Smooth muscle cell (in vitro differentiated cells): ENCODE data around the gene ACAD11. TPM values are rescaled to one million over a fixed set of nuclear protein-coding genes. Genes with fewer than 3 reads are reported as not detected.

Experiments used
- DNase-seq: peaks from one replicate; lab custom pipeline; 2025; ENCODE audit not compliant: unreplicated experiment; lab: John Stamatoyannopoulos, UW
- H2AFZ ChIP-seq: fragments of 200-600 bp; sonication (generic); 2 replicates; pipeline ENCODE4 v1.6.0; 2016; ENCODE audit warnings: antibody characterized with exemption, low read depth, mild to moderate bottlenecking
- H3F3A ChIP-seq: fragments of 200-600 bp; sonication (generic); 2 replicates; pipeline ENCODE4 v1.6.0; 2017; ENCODE audit warnings: antibody characterized with exemption, low read depth
- H3K27ac ChIP-seq: fragments of 200-600 bp; sonication (generic); 2 replicates; pipeline ENCODE4 v1.5.1; 2016; ENCODE audit warnings: low read depth, mild to moderate bottlenecking
- H3K27me3 ChIP-seq: fragments of 200-600 bp; sonication (generic); 2 replicates; pipeline ENCODE4 v1.6.1; 2016; ENCODE audit warnings: low read depth, mild to moderate bottlenecking
- H3K36me3 ChIP-seq: fragments of 200-600 bp; sonication (generic); 2 replicates; pipeline ENCODE4 v1.5.1; 2016; ENCODE audit warnings: low read depth
- H3K4me1 ChIP-seq: fragments of 200-600 bp; sonication (generic); 2 replicates; pipeline ENCODE4 v1.5.1; 2016; ENCODE audit warnings: low read depth
- H3K4me2 ChIP-seq: fragments of 200-600 bp; sonication (generic); 2 replicates; pipeline ENCODE4 v1.6.0; 2016; ENCODE audit warnings: mild to moderate bottlenecking
- H3K4me3 ChIP-seq: fragments of 200-600 bp; sonication (generic); 2 replicates; pipeline ENCODE4 v1.5.1; 2016; ENCODE audit warnings: mild to moderate bottlenecking
- H3K79me2 ChIP-seq: fragments of 200-600 bp; sonication (generic); 2 replicates; pipeline ENCODE4 v1.6.0; 2016; ENCODE audit warnings: low read depth, mild to moderate bottlenecking
- H3K9ac ChIP-seq: fragments of 200-600 bp; sonication (generic); 2 replicates; pipeline ENCODE4 v1.6.0; 2016; ENCODE audit warnings: low read depth
- H3K9me3 ChIP-seq: fragments of 200-600 bp; sonication (generic); replicated peaks from 2 replicates; pipeline ENCODE4 v1.5.1; 2016; ENCODE audit warnings: low read depth
- H4K20me1 ChIP-seq: fragments of 200-600 bp; sonication (generic); 2 replicates; pipeline ENCODE4 v1.6.0; 2016; ENCODE audit warnings: low read depth
- CTCF ChIP-seq: fragments of 200-600 bp; sonication (generic); IDR thresholded peaks from 2 replicates; pipeline ENCODE4 v1.5.1; 2017; ENCODE audit warnings: borderline replicate concordance, mild to moderate bottlenecking, antibody characterized with exemption; ENCODE audit not compliant: insufficient read depth, poor library complexity, severe bottlenecking
- WGBS: methylation state at CpG from one replicate; pipeline ENCODE4 v1.1.7; 2016; ENCODE audit warnings: low lambda C conversion rate; 5-methylcytosine and 5-hydroxymethylcytosine counted together
- polyA plus RNA-seq: library from polyadenylated mRNA; unstranded; fragments of >200 nt; fragmentation: Nextera tagmentation; extraction: Ambion mirVana; gene quantifications from 2 replicates; pipeline ENCODE4 v1.2.1, GENCODE V29; 2016
- total RNA-seq: library from RNA; depleted of rRNA; stranded (reverse); fragments of >200 nt; gene quantifications from 2 replicates; pipeline ENCODE4 v1.2.3, GENCODE V29; 2014

ACAD11 gene
- total and polyA plus RNA-seq, 2 experiments from 2014 or later, result 24.8 to 28.3 TPM

DNA sequence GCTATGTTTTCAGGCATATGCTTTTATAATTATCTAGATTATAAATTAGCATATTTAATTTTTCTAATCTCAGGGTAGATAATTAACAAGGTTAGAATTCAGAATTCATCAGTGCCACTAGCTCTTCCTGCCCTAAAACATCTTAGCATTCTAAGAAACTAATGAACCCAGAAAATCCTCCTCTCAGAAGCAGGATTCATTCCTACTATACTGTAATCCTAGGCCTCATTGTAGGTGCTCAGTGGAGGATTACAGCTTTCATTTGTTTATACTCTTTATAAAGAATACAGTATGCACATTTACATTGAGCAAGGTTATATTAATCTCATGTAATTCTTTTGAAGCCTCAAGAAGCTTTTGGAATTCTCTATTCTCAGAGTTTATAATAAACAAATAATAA is 20.9 kb downstream of the ACAD11 start:
- DNase-seq, result no peak
- no peaks in the 10 kb centered on the region for H3K36me3 ChIP-seq
- H3K27ac ChIP-seq, result peak overlapping the region; percentile 74
- no peaks in the 10 kb centered on the region for H3K4me1 ChIP-seq
- no peaks in the 10 kb centered on the region for H3K27me3 ChIP-seq
- no peak for TF ChIP-seq CTCF
- no peaks in the 10 kb centered on the region for H4K20me1 ChIP-seq
- H3K9me3 ChIP-seq, result no peaks in the 10 kb centered on the region
- H3K4me2 ChIP-seq, result no peak overlapping the region
- no peak overlapping the region for H3K9ac ChIP-seq
- H2AFZ ChIP-seq, result no peak overlapping the region
- no peaks in the 10 kb centered on the region for H3F3A ChIP-seq
- no peaks in the 10 kb centered on the region for H3K79me2 ChIP-seq
- H3K4me3 ChIP-seq, result no peak overlapping the region

DNA sequence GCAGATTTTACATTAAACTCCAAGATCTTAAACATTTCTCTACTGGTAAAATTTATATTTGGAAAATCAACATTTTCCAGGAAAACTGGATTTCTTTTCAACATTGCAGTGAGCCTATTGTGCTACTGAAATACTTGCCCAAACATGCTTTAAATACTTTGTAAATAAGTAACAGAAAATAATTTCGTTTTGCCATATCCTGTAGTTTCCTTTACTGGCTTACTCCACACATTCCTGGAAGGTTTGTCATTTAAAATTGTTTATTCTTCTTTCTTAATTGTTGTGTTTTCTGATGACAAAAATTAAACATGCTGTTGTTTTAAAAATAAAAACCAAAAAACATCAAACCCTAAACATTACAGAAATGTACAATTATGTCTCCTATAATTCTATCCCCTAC is 22.0 kb downstream of the ACAD11 start:
- no peaks in the 10 kb centered on the region for H3K36me3 ChIP-seq
- no peaks in the 10 kb centered on the region for H3K4me1 ChIP-seq
- no peak overlapping the region for H2AFZ ChIP-seq
- no peaks in the 10 kb centered on the region for H3K9me3 ChIP-seq
- TF ChIP-seq CTCF, result no peak
- peak overlapping the region; percentile 17 for H3K9ac ChIP-seq
- no peak overlapping the region for H3K4me3 ChIP-seq
- no peaks in the 10 kb centered on the region for H3K27me3 ChIP-seq
- no peaks in the 10 kb centered on the region for H3K79me2 ChIP-seq
- H4K20me1 ChIP-seq, result no peaks in the 10 kb centered on the region
- no peaks in the 10 kb centered on the region for H3F3A ChIP-seq
- no peak for DNase-seq
- WGBS, result 6% methylated on average over 1 of the region's 1 CpG
- peak overlapping the region; percentile 48 for H3K4me2 ChIP-seq
- peak overlapping the region; percentile 74 for H3K27ac ChIP-seq

DNA sequence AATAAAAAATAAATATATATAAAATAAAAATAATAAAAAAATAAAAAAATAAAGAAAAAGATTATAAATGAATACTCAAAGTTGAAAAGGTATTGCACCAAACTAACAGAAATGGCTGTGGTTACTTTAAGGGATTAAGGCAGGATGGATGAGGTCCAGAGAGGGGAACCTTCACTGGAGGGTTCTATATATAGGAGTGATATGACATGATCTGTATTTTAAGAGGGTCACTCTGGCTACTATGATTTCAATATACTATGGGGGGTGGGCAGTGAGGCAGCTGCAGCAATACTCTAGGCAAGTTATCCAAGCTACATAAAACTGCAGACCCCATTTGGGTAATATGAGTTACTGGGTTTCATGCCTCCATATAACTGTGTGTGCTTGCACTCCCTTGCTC is 24.6 kb downstream of the ACAD11 start:
- Histone ChIP-seq H3K4me2 (no peak overlapping the region), H3K27me3 (no peaks in the 10 kb centered on the region), H4K20me1 (no peaks in the 10 kb centered on the region), H3K4me1 (no peaks in the 10 kb centered on the region), H3K36me3 (no peaks in the 10 kb centered on the region), H3K9me3 (no peaks in the 10 kb centered on the region), H3K79me2 (no peaks in the 10 kb centered on the region), H3F3A (peaks cover 8% of the 10 kb centered on the region), H3K9ac (no peak overlapping the region), H3K27ac (no peak overlapping the region), H2AFZ (no peak overlapping the region), H3K4me3 (no peak overlapping the region)
- TF ChIP-seq CTCF, result no peak
- DNase-seq, result no peak

DNA sequence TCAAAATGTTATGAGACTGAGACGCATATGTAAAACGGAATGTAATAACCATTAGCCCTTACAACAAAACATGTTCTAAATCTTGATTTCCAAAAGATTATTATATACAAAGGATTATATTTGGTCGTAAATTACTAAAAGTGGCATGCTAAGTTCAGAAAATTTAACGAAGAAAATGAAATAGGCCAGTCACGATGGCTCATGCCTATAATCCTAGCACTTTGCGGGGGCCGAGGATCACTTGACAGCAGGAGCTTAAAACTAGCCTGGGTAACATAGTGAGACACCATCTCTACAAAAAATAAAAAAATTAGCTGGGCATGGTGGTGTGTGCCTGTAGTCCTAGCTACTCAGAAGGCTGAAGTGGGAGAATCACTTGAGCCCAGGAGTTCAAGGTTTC is 29.0 kb downstream of the ACAD11 start:
- 34% methylated on average over 7 of the region's 7 CpGs for WGBS
- Histone ChIP-seq H3K36me3 (peaks cover 4% of the 10 kb centered on the region), H3K9me3 (no peaks in the 10 kb centered on the region), H3F3A (peaks cover 8% of the 10 kb centered on the region), H3K27ac (peak overlapping the region; percentile 86), H3K4me3 (no peak overlapping the region), H3K9ac (peak overlapping the region; percentile 44), H2AFZ (no peak overlapping the region), H3K4me2 (peak overlapping the region; percentile 59), H3K27me3 (no peaks in the 10 kb centered on the region), H3K79me2 (no peaks in the 10 kb centered on the region), H3K4me1 (no peaks in the 10 kb centered on the region), H4K20me1 (no peaks in the 10 kb centered on the region)
- no peak for TF ChIP-seq CTCF
- no peak for DNase-seq
